HCT116 (cell line): ENCODE results near the gene STAMBPL1.

ENCODE experiments used
- CEBPB ChIP-seq: IDR thresholded peaks from 2 replicates; pipeline ENCODE4 v1.6.1; 2012; ENCODE audit warnings: low read depth
- ELF1 ChIP-seq: IDR thresholded peaks from 2 replicates; pipeline ENCODE4 v1.6.1; 2012; ENCODE audit warnings: low read depth, borderline replicate concordance
- EZH2 ChIP-seq: fragments of 200-600 bp; sonication (generic); IDR thresholded peaks from 2 replicates; pipeline ENCODE4 v1.6.1; 2017; ENCODE audit warnings: antibody characterized with exemption, mixed run types
- EZH2phosphoT487 ChIP-seq: fragments of 200-600 bp; IDR thresholded peaks from 2 replicates; pipeline ENCODE4 v1.6.1; 2018; ENCODE audit warnings: antibody characterized with exemption, borderline replicate concordance
- FOSL1 ChIP-seq: IDR thresholded peaks from 2 replicates; pipeline ENCODE4 v1.6.1; 2012; ENCODE audit warnings: low read depth
- POLR2A ChIP-seq: IDR thresholded peaks from 2 replicates; pipeline ENCODE4 v1.7.0; 2011; ENCODE audit warnings: borderline replicate concordance; ENCODE audit not compliant: insufficient read depth, insufficient read length; ENCODE audit errors: extremely low read depth
- POLR2AphosphoS5 ChIP-seq: IDR thresholded peaks from 2 replicates; pipeline ENCODE4 v1.6.1; 2011; ENCODE audit warnings: mild to moderate bottlenecking, low read depth, low read length, moderate library complexity
- SP1 ChIP-seq: IDR thresholded peaks from 2 replicates; pipeline ENCODE4 v1.6.1; 2012; ENCODE audit warnings: low read depth
- TCF7L2 ChIP-seq: IDR thresholded peaks from 2 replicates; pipeline ENCODE4 v1.7.0; 2011; ENCODE audit warnings: borderline replicate concordance, inconsistent platforms; ENCODE audit not compliant: insufficient read depth, insufficient read length; ENCODE audit errors: extremely low read depth
- YY1 ChIP-seq: IDR thresholded peaks from 2 replicates; pipeline ENCODE4 v1.6.1; 2011; ENCODE audit warnings: low read length, low read depth, moderate library complexity, mild to moderate bottlenecking; ENCODE audit not compliant: insufficient replicate concordance; ENCODE audit errors: extremely low read depth
- TF ChIP-seq, protein P1 (sequence below), 3 experiments: fragments of 200-600 bp in 1 of 3; sonication (generic) in 1 of 3; IDR thresholded peaks in 2 of 3; conservative IDR thresholded peaks in 1 of 3; 2 replicates each; pipeline ENCODE4 v1.5.1; 2012 to 2017; ENCODE audit warnings: low read depth in 2 of 3, low read length in 2 of 3, antibody characterized with exemption in 1 of 3, borderline replicate concordance in 1 of 3, control low read depth in 1 of 3, mild to moderate bottlenecking in 1 of 3, mixed read lengths in 1 of 3, mixed run types in 1 of 3, moderate library complexity in 1 of 3; ENCODE audit not compliant: insufficient read depth in 1 of 3
- TF ChIP-seq, protein P2 (sequence below): IDR thresholded peaks from 2 replicates; pipeline ENCODE4 v1.6.1; 2012
- TF ChIP-seq, protein P3 (sequence below): IDR thresholded peaks from 2 replicates; pipeline ENCODE4 v1.6.1; 2012

DNA sequence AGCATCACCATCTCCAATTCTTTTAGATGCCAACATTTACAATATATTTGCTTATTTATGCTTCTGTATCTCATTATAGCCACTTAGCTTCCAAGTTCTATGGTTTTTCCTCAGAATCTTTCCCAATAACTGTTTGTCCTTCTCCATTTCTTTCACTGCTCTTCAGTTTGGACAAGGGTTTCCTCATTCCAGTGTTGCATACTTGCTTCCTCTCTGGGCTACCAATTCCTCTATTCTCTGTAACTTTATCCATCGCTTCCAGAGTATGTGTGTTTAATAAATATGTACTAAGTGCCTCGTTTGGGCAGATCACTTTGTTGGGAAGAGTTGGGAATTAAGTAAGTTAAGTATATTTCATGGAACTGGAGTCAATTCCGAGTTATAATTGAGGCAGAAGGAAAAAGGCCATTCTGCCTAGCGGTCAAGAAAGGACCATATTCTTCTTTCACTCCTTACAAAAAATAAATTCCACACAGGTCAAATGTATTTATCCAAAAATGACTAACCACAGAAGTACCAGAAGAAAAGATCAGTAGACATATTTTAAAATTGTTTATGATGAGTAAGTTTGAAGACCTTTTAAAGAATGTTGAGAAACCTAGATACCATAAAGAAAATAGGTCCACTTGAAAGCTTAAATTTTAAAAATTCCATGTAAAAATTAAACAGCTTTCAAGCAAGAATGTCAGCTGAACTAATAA, 10.8 kb downstream of the STAMBPL1 start:
- TF ChIP-seq, protein P1, sequence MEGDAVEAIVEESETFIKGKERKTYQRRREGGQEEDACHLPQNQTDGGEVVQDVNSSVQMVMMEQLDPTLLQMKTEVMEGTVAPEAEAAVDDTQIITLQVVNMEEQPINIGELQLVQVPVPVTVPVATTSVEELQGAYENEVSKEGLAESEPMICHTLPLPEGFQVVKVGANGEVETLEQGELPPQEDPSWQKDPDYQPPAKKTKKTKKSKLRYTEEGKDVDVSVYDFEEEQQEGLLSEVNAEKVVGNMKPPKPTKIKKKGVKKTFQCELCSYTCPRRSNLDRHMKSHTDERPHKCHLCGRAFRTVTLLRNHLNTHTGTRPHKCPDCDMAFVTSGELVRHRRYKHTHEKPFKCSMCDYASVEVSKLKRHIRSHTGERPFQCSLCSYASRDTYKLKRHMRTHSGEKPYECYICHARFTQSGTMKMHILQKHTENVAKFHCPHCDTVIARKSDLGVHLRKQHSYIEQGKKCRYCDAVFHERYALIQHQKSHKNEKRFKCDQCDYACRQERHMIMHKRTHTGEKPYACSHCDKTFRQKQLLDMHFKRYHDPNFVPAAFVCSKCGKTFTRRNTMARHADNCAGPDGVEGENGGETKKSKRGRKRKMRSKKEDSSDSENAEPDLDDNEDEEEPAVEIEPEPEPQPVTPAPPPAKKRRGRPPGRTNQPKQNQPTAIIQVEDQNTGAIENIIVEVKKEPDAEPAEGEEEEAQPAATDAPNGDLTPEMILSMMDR (IDR thresholded peaks at IDR 0.05 in 2 of 3, conservative IDR thresholded peaks at IDR 0.05 in 1 of 3; ENCODE audit: borderline replicate concordance in 1 of 3, insufficient read depth in 1 of 3, low read depth in 2 of 3, low read length in 2 of 3): no peak
- no peak for TF ChIP-seq SP1
- no peak for TF ChIP-seq POLR2AphosphoS5
- TF ChIP-seq, protein P2, sequence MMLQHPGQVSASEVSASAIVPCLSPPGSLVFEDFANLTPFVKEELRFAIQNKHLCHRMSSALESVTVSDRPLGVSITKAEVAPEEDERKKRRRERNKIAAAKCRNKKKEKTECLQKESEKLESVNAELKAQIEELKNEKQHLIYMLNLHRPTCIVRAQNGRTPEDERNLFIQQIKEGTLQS: no peak
- no peak for TF ChIP-seq POLR2A
- TF ChIP-seq, protein P3, sequence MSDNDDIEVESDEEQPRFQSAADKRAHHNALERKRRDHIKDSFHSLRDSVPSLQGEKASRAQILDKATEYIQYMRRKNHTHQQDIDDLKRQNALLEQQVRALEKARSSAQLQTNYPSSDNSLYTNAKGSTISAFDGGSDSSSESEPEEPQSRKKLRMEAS: no peak
- TF ChIP-seq CEBPB: no peak
- no peak for TF ChIP-seq TCF7L2
- no peak for TF ChIP-seq EZH2phosphoT487
- TF ChIP-seq ELF1: no peak
- no peak for TF ChIP-seq YY1
- no peak for TF ChIP-seq EZH2
- TF ChIP-seq FOSL1: no peak
